ENCODE results near the gene PCDH9.

Gene PCDH9

DNA sequence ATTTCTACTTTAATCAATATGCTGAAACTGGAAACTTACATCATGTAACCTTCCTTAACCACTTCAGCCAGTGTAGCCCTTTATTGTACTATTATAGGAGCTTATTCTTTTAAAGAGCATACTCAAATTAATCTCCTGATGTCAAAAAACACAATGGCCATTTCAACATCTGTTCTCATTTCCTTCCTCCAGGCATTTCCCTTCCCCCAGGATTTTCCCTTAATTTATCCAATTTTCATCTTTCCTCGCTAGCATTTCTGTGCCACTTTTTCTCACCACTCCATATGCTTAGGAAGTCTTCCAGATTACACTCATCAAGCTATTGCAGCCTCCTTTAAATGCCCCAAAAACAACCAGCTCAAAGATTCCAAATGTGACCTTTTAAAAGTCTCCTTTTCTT, 265.0 kb downstream of the PCDH9 start:
- DNase-seq: no peak

DNA sequence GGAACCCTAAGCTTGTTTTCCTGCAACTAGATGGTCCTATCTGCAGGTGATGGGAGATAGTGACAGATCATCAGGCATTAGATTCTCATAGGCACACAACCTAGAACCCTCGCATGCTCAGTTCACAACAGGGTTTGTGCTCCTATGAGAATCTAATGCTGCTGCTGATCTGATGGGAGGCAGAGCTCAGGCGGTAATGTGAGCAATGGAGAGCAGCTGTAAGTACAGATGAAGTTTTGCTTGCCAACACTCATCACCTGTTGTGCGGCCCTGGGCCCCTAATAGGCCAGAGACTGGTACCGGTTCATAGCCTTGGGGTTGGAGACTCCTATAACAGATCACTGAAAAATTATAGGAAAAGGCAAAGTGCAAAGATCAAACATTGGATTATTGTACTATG, 267.2 kb downstream of the PCDH9 start:
- no peak for DNase-seq

DNA sequence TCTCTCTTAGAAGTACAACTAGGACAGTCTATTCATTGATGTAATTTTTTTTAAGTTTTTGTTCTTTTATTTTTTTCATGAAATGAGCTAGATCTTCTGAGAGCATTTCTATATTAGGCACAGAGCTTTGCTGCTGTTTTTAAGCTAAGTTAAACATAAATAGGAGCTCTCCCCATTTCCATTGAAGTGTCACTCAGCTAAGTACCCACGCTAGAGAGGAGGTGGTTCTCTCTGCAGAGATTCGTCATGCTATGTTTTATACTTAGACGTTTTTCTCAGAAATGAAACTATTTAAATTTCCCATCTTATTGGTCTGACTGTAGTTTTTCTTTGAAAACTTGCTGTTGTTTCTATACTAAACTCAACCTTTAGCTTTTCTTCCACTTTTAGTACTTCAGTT, 271.5 kb downstream of the PCDH9 start:
- DNase-seq: no peak

DNA sequence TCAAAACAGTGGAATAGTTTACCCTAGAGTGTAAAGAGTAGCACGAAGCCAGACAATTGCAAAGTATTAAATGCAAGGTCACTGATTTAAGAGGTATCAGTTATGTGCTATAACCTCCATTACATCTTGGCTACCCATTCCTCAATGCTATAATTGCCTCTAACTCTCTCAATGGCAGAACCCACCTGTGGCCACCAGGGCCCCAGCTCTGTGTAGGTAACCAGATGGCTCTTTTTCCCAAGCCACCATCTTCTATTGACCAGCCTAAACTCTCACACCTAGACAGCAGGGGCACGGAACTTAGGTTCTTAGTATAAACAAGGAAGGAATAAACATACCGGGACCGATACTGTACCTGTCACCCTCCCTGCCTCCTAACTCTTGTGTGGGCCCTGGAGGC, 277.6 kb downstream of the PCDH9 start:
- DNase-seq: no peak

DNA sequence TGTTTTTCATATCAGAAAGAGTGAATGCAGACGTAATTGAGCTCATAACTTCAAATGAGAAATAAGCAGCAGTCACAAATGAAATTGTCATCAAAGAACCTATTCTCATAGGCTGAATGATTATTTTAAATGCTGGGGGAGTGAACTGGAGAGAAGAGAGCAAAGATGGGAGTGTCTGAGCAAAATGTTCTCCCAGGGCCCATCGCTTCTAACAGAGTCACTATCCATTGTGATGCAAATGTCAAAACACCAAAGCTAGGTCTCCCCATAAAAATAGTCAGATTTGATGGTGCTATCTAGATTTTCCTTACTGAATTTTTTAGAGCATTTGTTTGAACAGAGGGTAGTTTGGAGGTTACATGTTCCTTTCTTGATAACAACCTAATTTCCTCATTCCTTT, 278.7 kb downstream of the PCDH9 start:
- no peak for DNase-seq

DNA sequence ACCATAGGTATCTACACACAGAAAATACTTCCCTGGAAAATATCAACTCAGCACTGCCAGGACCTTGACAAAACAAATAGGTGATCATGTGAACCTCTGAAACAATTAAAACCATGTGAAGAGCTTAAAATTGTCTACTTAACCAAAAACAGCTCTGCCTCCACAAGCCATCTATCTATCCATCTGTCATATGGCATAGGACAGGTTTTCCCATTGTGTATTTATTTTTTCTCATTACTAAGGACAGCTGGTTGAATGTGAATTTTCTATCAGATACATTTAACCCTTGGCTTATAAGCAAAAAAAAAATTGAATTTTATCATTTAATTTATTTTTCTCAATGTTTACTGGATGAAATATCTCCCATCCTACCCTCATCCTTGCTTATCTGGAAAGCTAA, 279.5 kb downstream of the PCDH9 start:
- DNase-seq: no peak

DNA sequence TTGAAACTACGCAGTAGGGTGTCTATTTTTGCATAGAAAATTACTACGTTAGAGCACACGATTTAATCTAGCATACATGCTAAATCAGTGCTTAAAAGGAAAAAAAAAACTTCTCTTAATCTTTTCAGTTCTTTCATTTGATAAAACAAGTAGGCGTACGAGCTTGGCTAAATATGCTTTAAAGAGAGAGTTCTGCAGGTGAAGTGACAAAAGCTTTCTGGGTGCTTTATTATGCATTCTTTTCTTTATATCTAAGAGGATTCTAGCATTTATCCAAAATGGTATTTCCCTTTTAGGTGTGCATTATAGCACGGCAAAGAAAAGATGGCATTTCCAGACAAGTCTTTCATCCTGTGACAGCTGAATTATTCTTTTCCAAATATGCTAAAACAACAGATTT, 281.2 kb downstream of the PCDH9 start:
- DNase-seq: no peak

DNA sequence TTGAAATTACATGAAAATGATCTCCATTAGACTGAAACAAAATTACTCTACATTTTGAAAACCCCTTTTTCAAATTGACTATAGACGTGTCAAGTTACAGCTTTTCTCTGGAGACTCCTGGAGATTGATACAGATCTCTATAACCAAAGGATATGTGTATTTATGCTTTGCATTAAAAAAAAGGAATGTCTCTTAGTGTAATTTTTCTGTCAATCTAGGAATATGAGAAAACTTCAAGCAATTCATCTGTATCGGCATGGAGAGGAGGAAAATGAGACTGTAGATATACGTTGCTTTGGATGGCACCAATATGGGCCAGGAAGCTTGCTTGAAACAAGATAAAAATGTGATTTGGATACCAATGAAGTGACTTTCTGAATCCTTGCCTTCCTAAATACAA, 286.6 kb downstream of the PCDH9 start:
- DNase-seq: no peak

DNA sequence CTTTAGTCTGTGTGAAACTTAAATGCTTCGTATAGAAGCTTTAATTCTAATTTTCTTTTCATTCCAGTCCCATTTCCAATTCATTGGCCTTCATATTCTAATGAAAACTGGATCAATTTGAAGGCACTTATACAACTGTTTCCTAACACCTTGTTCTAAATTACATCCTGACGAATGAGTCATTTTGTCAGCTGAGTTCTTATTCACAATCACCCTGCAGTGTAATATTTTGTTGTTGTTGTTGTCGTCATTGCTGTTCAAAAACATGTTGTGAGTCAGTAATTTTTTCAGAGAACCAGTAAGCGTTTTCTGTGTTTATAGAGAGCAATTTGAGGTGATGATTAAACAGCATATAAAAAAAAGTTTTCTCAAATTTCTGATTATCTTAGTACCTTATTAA, 290.0 kb downstream of the PCDH9 start:
- DNase-seq: no peak

DNA sequence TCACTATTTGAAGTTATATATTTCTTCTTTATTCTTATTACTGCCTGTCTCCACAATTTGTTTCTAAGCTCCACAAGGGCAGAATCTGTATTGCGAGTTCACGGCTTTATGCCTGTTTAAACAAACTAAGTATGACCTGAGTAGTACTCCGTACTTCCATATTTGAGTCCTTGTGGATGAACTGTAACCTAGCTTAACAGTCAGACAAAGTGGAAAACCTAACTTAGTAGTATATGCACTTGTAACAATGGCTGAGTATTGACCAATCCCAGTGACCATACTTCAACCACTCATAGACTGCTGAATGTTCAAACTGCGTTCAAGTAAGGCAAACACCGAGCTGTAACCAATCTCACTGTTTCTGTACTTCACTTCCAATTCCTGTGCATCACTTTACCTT, 292.7 kb downstream of the PCDH9 start:
- no peak for DNase-seq

DNA sequence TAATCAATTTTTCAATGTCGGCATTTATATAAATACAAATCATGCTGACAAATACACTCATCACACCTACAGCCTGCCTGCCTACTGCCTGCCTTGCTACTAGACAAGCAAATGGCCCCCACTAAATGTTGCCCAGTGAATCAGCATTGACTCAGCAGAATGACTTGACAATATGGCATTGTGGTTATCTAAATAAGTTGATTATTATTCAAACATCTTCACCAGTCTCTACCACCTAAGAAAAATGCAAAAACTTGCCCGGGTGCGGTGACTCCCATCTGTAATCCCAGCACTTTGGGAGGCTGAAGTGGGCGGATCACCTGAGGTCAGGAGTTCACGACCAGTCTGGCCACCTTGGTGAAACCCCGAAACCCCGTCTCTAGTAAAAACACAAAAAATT, 296.1 kb downstream of the PCDH9 start:
- DNase-seq: no peak

DNA sequence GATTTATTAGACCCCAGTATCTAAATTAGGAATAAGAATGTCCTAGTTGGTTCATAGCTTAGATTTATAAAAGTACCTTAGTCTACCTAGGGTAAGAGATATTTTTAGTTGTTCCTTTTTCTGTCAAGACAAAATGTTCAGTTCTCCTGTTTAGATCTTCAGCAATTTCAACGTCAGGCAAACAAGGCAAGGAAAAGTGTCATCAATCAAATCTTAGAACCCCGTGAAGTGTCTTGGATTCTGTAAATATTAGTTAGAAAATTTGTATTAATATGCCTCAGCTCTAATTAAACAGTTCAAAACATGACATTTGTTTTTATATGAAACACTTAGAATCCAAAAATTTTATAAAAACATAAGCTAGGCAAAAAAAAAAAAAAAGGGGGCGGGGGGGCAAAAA, 296.6 kb downstream of the PCDH9 start:
- DNase-seq: no peak

DNA sequence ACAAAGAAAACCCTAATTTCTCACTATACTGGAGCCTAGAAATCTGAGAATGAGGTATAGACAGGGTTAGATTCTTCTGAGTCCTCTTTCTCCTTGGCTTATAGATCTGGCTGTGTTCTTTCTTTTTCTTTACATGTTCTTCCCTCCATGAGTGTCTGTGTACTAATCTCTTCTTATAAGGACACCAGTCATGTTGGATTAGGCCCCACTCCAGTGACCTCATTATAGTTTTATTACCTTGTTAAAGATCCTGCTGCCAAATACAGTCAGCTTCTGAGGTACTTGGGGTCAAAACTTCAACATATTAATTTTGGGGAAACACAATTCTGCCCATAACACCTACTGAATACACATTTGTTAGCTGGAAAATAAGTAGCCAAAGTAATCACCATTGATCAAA, 302.6 kb downstream of the PCDH9 start:
- DNase-seq: no peak

DNA sequence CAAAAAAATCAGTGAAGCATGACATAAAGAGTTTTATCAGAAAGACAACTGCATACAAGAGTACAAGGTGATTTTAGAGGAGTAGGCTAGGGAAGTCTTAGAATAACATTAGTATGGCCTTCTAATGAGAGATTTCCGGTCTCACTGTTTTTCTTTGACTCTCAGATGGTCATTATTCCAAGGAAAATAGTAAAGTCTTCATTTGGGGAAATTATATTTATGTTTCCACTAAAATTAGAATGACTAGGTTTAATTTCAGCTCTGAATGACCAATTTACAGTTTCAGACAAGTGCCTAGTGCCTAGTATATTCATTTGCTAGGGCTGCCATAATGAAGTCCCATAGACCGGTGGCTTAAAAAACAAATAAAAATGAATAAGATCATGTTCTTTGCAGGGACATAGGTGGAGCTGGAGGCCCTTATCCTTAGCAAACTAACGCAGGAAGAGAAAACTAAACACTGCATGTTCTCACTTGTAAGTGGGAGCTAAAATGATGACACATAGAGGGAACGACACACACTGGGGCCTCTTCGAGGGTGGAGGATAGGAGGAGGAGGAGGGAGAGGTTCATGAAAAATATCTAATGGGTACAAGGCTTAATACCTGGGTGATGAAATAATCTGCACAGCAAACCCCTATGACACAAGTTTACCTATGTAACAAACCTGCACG, 303.1 kb downstream of the PCDH9 start:
- no peak for DNase-seq

DNA sequence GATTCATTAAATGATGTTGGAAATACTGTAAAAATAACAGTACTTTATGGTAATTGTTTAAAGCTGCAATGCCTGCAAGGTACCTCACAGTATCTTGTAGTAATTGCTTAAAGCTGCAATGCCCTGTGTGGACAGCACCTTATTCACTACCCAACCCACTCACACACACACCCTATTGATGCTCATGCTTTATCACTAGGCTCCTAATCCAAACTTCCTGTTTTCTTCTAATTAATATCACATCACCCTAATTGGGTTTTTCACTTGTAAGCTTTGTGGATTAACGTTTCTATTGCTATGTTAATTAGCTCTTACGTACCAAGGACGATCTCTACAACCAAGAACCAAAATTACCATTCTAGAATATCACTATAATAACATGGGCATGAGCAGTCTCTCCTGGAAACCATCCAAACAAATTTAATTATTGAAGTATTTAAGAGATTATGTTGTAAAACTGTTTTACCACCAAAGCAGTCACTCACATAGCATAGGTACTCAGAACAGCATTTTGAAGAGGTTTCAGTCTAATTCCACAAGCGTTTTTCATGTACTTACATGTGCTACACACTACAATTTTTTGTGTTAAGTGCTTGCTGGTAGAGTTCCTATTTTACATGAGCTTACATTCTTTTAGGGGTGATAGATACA, 303.8 kb downstream of the PCDH9 start:
- DNase-seq: no peak

DNA sequence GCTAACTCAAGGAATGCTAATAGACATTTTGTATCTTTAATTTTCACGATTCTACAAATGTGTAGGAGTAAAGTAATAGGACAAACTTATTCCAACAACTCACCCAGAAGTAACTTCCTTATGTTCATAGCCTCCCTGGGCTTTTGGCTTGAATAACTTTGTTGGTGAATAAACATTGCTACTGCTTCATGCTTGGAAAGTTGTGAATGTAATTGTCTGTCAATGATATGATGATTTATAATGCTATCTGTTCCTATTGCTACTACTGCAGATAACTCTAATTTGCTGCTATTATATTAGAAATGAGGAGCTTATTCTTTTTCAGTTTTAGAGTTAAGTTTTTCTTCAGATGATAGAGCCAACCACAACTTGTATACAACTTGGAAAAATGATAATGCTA, 307.7 kb downstream of the PCDH9 start:
- DNase-seq: no peak

DNA sequence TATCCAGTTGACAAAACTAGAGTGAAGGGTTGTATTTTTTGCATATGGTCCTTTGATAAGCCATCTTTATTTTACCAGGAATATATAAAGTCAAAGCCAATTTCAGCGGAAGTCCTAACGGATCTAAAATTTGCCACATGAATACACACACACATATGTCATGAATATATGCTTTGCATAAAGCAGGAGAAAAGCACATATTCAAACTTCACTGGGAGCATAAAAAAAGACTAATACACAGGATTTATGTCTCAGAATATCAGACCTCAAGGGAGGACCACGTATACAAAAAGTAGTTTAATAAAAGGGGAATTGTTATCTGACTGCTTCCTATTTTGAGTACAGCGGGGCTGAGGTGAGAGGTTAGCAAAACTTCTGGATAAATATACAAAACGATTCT, 308.7 kb downstream of the PCDH9 start:
- DNase-seq: no peak

DNA sequence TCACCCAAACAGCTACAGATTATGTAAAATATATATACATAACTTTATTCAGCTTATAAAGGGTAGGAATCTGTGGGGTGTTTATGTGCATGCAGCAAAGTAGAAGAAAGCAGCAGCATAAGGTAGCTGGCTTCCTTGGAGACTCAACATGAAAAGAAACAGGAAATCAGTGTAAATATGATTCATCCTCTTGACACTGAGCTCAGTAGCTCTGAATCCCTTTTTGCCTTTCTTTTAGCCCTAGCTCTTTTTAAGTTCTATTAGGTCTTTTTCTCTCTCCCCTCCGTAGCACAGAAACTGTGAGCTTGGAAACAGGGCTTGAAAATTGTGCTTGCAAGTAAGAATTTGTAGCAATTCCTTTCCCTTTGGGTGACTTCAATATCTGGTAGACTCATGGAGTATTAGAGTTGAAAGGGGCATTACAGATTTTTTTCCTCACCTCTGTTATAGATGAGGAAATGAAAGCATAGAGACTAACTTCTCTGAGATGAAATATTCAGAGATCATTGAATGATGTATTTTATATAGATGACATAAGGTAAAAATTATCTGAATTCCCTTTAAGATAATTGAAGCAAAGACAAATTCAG, 314.4 kb downstream of the PCDH9 start:
- DNase-seq: no peak

DNA sequence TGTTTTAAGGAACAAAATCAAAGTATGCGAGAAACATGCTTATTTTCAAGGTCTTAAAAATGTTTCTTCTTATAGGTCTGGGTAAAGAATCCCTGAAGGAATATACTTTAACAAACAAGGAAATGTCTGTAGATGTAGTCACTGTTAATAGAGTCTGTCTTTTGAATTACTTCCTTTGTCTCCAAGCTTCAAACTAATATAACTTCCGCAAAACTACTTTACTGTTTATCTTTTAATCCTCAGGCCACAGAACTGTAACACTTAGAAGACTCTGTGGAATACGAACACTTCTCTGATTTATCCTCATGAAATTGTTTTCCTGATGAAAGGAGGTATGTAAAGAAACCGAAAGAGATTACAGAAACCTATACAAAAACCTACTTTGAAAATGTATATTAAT, 316.0 kb downstream of the PCDH9 start:
- DNase-seq: no peak

DNA sequence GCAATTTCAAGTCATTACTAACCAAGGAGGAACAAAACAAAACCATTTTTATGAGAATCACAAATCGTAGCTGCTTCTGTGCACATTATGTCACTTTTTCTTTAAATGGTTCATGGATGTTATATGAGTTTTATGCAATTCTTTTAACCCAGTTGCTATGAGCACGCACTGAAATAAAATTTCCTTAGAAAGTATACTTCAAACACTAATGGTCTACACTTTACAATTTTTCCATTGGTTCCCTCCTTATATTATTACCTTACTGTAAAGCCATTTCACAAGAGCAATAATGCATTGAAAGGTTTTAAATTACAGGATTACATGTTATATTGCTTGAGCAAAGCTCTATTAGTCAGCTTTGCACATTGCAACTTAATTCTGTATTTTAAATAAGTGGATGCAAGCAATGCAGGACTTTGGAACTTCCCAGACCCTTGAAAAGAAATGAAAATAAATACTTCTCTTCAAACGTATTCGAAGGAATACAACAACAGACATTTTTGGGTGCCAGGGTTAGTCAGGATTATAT, 318.7 kb downstream of the PCDH9 start:
- DNase-seq: no peak

DNA sequence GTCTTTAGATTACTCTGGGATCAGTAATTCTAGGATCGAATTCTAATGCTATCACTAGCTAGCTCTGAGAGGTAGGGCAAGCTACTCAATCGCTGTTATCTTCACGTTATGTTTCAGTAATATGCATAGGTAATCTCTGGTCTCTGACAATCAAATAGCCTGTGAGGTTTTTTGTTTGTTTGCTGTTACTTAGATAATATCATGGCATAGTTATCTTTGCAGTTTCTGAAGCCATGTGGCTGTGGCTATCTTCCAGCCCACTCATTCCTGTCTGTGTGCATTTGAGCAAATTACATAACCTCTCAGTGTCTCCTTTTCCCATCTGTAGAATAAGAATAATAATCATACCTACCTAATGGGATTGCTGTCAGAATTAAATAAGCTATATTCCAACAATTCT, 330.2 kb downstream of the PCDH9 start:
- no peak for DNase-seq

DNA sequence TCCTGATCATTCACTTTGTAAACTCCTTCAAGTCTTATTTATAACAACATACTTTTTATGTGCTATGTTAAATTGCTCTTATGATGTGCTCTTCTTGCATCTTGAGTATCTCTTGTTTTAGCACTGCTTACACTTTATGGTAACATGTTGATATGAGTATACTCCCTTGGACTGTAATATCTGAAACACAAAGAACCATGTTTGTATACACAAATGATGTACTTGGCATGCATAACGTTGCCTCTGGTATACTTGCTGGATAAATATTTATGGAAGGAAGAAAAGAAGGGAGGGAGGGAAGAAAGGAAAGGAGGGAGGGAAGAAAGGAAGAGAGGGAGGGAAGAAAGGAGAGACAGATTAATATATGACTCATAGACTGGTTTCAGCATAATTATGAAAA, 333.2 kb downstream of the PCDH9 start:
- DNase-seq: no peak

DNA sequence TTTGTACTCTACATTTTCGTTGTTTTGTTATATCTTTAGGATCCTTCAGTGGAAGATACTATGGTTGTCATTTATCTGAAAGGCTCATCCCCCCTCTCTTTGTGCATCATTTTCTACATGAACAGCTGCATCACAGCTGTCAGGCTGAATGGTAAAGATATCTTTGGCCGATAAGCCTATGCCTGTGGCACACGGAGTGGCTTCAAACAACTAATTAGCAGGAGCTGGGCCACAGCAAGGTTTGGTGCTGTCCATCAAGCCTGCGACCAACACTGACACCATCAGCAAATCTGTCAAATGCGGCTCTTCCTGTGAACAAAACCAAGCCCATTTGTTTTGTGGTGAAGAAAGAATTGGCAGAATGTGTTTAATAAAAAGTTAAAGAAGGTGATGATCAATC, 334.4 kb downstream of the PCDH9 start:
- no peak for DNase-seq

DNA sequence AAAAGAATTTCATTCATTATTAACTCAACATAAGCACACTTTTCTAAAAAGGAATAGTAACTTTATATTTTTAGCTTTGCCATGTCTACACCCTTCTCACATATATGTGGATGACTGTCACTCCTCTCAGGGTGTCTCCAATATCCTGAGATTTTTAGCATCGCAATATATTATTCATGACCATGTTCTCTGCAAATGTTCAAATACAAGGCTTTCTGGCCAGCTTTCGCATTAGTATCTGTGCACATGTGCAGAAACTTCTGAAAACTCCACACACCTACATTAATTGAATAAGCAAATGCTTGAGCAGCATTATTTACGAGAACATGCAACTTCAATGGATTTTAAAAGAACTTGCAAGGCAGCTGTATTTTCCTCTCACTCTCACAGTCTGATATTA, 334.8 kb downstream of the PCDH9 start:
- DNase-seq: no peak

DNA sequence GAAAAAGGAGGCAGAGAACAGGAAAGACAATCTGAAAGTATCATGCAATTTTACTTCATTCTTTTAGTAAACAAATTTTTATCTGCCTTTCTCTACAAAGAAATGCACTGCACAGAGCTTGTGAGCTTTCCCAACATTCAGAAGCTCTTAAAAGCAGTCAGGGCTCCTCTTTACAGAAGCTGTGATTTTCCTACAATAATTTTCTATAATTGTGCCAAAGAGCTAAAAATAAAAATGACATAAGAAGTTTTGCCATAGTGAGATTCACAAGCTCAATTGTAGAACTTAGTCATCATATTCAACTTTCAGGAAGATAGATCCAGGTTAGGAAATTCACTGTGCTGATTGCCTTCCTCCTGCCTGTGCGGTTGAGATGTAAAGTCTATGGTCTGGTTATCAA, 341.4 kb downstream of the PCDH9 start:
- DNase-seq: no peak
